Osteocyte (in vitro differentiated cells): ENCODE measurements around the gene SLC34A1. TPM values are rescaled to one million over a fixed set of nuclear protein-coding genes. Genes with fewer than 3 reads are reported as not detected.

ENCODE experiments used
- DNase-seq: peaks from one replicate; pipeline ENCODE4 v3.0.0; 2021; ENCODE audit warnings: mixed read lengths; ENCODE audit not compliant: unreplicated experiment; ENCODE audit errors: extremely low spot score
- H3K27ac Mint-ChIP-seq: one replicate; pipeline ENCODE4 v1.8.0; 2021; ENCODE audit warnings: mild to moderate bottlenecking, mixed read lengths; ENCODE audit not compliant: unreplicated experiment
- H3K27me3 Mint-ChIP-seq: one replicate; pipeline ENCODE4 v1.8.0; 2021; ENCODE audit warnings: mixed read lengths; ENCODE audit not compliant: unreplicated experiment
- H3K36me3 Mint-ChIP-seq: one replicate; pipeline ENCODE4 v1.8.0; 2021; ENCODE audit warnings: mixed read lengths; ENCODE audit not compliant: unreplicated experiment
- H3K4me1 Mint-ChIP-seq: one replicate; pipeline ENCODE4 v1.8.0; 2021; ENCODE audit warnings: mixed read lengths; ENCODE audit not compliant: unreplicated experiment
- H3K4me3 Mint-ChIP-seq: one replicate; pipeline ENCODE4 v1.8.0; 2021; ENCODE audit warnings: mild to moderate bottlenecking, moderate library complexity, mixed read lengths; ENCODE audit not compliant: unreplicated experiment
- H3K9me3 Mint-ChIP-seq: one replicate; pipeline ENCODE4 v1.8.0; 2021; ENCODE audit warnings: mixed read lengths; ENCODE audit not compliant: unreplicated experiment
- total RNA-seq: library from RNA; stranded (reverse); gene quantifications from 2 replicates; pipeline ENCODE4 v1.2.1, GENCODE V29; 2021
- TF ChIP-seq, protein P1 (sequence below): fragments of 200-600 bp; sonication (generic); IDR thresholded peaks from 2 replicates; pipeline ENCODE4 v1.5.0; 2021; ENCODE audit warnings: antibody characterized with exemption, mild to moderate bottlenecking, moderate library complexity

Gene SLC34A1
- total RNA-seq, 1 donor from 2014 or later, result not detected

GRCh38 chr5:177399997-177400868 lies 16.0 kb downstream of the SLC34A1 start, which contains the start of gene PFN3:
TSS of gene PFN3 (minus strand) at chr5:177400661. CDS start at chr5:177400576, 85 bp downstream.
- peaks cover 21% of the 10 kb centered on the region for H3K27me3 Mint-ChIP-seq
- no peaks in the 10 kb centered on the region for H3K36me3 Mint-ChIP-seq
- peaks cover 16% of the 10 kb centered on the region for H3K4me1 Mint-ChIP-seq
- TF ChIP-seq, protein P1, sequence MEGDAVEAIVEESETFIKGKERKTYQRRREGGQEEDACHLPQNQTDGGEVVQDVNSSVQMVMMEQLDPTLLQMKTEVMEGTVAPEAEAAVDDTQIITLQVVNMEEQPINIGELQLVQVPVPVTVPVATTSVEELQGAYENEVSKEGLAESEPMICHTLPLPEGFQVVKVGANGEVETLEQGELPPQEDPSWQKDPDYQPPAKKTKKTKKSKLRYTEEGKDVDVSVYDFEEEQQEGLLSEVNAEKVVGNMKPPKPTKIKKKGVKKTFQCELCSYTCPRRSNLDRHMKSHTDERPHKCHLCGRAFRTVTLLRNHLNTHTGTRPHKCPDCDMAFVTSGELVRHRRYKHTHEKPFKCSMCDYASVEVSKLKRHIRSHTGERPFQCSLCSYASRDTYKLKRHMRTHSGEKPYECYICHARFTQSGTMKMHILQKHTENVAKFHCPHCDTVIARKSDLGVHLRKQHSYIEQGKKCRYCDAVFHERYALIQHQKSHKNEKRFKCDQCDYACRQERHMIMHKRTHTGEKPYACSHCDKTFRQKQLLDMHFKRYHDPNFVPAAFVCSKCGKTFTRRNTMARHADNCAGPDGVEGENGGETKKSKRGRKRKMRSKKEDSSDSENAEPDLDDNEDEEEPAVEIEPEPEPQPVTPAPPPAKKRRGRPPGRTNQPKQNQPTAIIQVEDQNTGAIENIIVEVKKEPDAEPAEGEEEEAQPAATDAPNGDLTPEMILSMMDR, result no peak
- H3K27ac Mint-ChIP-seq, result no peak within 1 kb of the TSS
- DNase-seq, result no peak
- H3K9me3 Mint-ChIP-seq, result no peaks in the 10 kb centered on the region
- H3K4me3 Mint-ChIP-seq, result no peak within 1 kb of the TSS

GRCh38 chr5:177402271-177403043 lies 18.2 kb downstream of the SLC34A1 start:
- Mint-ChIP-seq H3K4me1 (peaks cover 16% of the 10 kb centered on the region), H3K4me3 (peak overlapping the region; percentile 70), H3K27me3 (peaks cover 19% of the 10 kb centered on the region), H3K9me3 (no peaks in the 10 kb centered on the region), H3K36me3 (no peaks in the 10 kb centered on the region), H3K27ac (no peak overlapping the region)
- DNase-seq, result no peak
- TF ChIP-seq, protein P1, result peak; percentile 62

DNA sequence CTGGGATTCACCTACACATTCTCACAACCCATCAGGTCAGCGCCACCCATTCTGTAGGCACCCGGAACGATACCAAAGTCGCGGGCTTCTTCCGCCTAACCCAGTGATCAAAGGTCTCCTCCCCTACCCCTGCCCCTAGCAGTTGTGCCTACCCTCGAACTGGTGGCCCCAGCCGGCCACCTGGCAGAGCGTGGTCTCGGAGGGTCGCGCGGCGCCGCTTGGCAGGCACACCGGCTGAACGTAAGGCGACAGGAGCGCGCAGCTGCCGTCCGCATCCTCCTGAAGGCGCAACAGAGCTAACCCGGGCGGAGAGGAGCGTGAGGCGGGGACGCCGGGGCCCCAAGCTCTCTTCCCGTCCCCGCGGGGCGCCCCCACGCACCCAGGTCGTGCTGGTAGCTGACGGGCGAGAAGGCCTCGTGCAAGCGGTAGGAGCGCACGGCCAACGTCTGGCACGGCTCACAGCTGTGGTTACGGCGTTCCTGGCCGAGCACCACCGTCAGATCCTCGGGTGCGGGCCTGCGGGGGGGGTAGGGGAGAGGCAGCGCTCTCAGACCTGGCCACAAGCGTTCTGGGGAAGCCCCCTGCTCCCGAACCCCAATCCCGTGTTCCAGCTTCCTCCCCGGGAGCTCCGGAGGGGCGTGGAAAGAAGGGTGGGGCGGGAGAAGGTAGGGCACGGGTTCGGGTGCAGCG lies 19.0 kb downstream of the SLC34A1 start:
- Mint-ChIP-seq H3K4me3 (peak overlapping the region; percentile 70), H3K4me1 (peaks cover 16% of the 10 kb centered on the region), H3K27ac (no peak overlapping the region), H3K27me3 (peaks cover 19% of the 10 kb centered on the region), H3K36me3 (no peaks in the 10 kb centered on the region), H3K9me3 (no peaks in the 10 kb centered on the region)
- DNase-seq, result no peak
- TF ChIP-seq, protein P1, result no peak

DNA sequence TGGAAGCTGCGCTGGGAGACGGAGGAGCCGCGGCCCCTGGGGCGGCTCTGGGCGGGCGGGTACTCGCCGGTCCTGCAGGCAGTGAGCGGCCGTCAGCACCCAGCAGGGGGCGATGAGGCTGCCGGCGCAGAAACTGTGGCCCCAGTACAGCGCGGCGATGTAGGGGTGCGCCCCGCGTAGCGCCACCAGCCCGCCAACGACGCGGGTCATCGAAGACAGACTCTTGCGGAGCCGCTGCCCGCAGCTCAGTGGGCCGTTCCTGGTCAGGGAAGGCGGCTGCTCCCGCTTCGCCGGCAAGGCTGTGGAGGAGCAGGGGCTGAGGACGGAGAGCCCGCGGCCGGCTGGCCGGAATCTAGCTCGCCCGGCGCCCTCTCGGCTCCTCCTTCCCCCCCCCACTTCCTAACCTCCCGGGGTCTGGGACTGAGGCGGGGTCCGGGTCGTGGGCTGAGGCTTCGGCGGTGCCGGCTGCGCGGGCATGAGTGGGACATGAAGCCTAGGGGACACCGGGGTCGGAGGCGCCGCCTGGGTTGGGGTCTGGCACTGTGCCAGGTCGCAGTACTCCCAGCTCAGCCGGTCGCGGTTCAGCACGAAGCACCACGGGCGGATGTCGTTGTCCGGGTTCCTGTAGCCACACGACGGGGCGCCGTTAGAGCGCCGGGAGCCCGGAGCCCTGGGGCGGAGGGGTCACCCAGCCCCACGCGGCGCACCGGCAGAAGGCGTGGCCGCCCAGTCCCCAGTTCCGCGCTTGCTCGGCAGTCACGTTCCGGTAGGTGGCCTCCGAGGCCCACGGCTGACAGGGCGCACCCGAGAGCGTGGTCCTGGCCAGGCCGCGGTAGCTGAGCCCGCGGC lies 19.8 kb downstream of the SLC34A1 start:
- Mint-ChIP-seq H3K9me3 (no peaks in the 10 kb centered on the region), H3K27ac (no peak overlapping the region), H3K36me3 (no peaks in the 10 kb centered on the region), H3K27me3 (peaks cover 19% of the 10 kb centered on the region), H3K4me1 (peaks cover 16% of the 10 kb centered on the region), H3K4me3 (peak overlapping the region; percentile 70)
- TF ChIP-seq, protein P1, result peak; percentile 65
- peak; percentile 90 for DNase-seq
